AG20443 (cell line): Measurements from ENCODE around the gene ADGRL1.
A peak's percentile ranks its signal among the peaks of the same experiment; 100 is the strongest.
"Not testable (repeated sequence)": the region's sequence is repeated elsewhere in the genome, so short reads cannot be mapped to it uniquely, and the experiment has no call there.

Experiments
- DNase-seq: peaks from one replicate; pipeline ENCODE4 v3.0.0; 2012; ENCODE audit warnings: low spot score, mixed read lengths

The ADGRL1 gene

GRCh38 chr19:14218620-14219330 lies 12.8 kb upstream of the ADGRL1 start:
- DNase-seq, result no peak

GRCh38 chr19:14217886-14218285 lies 11.9 kb upstream of the ADGRL1 start:
- DNase-seq, result not testable (repeated sequence)

GRCh38 chr19:14214580-14214979 lies 8.6 kb upstream of the ADGRL1 start:
- no peak for DNase-seq

GRCh38 chr19:14210182-14210581 lies 4.2 kb upstream of the ADGRL1 start:
- not testable (repeated sequence) for DNase-seq

GRCh38 chr19:14209401-14209800 lies 3.4 kb upstream of the ADGRL1 start:
- not testable (repeated sequence) for DNase-seq

GRCh38 chr19:14208496-14208895 lies 2.5 kb upstream of the ADGRL1 start:
- DNase-seq, result not testable (repeated sequence)

GRCh38 chr19:14207796-14208195 lies 1.8 kb upstream of the ADGRL1 start:
- DNase-seq, result not testable (repeated sequence)

GRCh38 chr19:14206737-14207726 lies 1.1 kb upstream of the ADGRL1 start:
- DNase-seq, result peak; percentile 82

GRCh38 chr19:14206308-14206707 lies 339 bp upstream of the ADGRL1 start:
- DNase-seq, result peak; percentile 11

- DNase-seq, result not testable (repeated sequence)
Measured at GRCh38 chr19:14204676-14205451, 1.1 kb downstream of the ADGRL1 start.

GRCh38 chr19:14204219-14204618 lies 1.8 kb downstream of the ADGRL1 start:
- DNase-seq, result not testable (repeated sequence)

GRCh38 chr19:14203788-14204187 lies 2.2 kb downstream of the ADGRL1 start:
- not testable (repeated sequence) for DNase-seq

- no peak for DNase-seq
Measured at GRCh38 chr19:14203177-14203576, 2.8 kb downstream of the ADGRL1 start.

GRCh38 chr19:14201481-14201880 lies 4.5 kb downstream of the ADGRL1 start:
- DNase-seq, result not testable (repeated sequence)

- peak; percentile 40 for DNase-seq
Measured at GRCh38 chr19:14200147-14200841, 5.7 kb downstream of the ADGRL1 start.

- DNase-seq, result no peak
Measured at GRCh38 chr19:14198384-14199376, 7.3 kb downstream of the ADGRL1 start.

GRCh38 chr19:14197882-14198281 lies 8.1 kb downstream of the ADGRL1 start:
- no peak for DNase-seq

- DNase-seq, result not testable (repeated sequence)
Measured at GRCh38 chr19:14197288-14197687, 8.7 kb downstream of the ADGRL1 start.

- peak; percentile 66 for DNase-seq
Measured at GRCh38 chr19:14196105-14196504, 9.9 kb downstream of the ADGRL1 start.

- not testable (repeated sequence) for DNase-seq
Measured at GRCh38 chr19:14195216-14195615, 10.8 kb downstream of the ADGRL1 start.
